Measurements from ENCODE around the gene ZNF239.

- TF ChIP-seq CTCF (conservative IDR thresholded peaks at IDR 0.05; ENCODE audit: low read length) (no peak), EZH2phosphoT487 (IDR thresholded peaks at IDR 0.05; ENCODE audit: borderline replicate concordance) (no peak)
Measured at GRCh38 chr10:43598446-43598845, 24.0 kb upstream of the ZNF239 start.

All from Loucy (cell line).